Naive B cell (primary cell): ENCODE measurements around the gene OR52E1. TPM values are rescaled to one million over a fixed set of nuclear protein-coding genes. Genes with fewer than 3 reads are reported as not detected.
"Not testable (repeated sequence)": the region's sequence is repeated elsewhere in the genome, so short reads cannot be mapped to it uniquely, and the experiment has no call there.

Source experiments
- ATAC-seq, 2 donors: fragments of 150-1000 bp; cut with Tn5 transposase; 2 replicates each; pipeline ENCODE4 v1.10.0; 2021; ENCODE audit warnings: low read depth in 2 of 2, mild to moderate bottlenecking in 2 of 2, moderate library complexity in 2 of 2
- DNase-seq: peaks from one replicate; pipeline ENCODE4 v3.0.0; 2022
- H3K27ac Mint-ChIP-seq, 6 donors: one replicate each; pipeline ENCODE4 v1.8.0; 2020 to 2022; ENCODE audit warnings: mild to moderate bottlenecking in 6 of 6, mixed read lengths in 6 of 6, moderate library complexity in 5 of 6, inconsistent platforms in 2 of 6
- H3K27me3 Mint-ChIP-seq, 3 donors: one replicate each; pipeline ENCODE4 v1.8.0; 2021 to 2022; ENCODE audit warnings: mixed read lengths in 3 of 3, mild to moderate bottlenecking in 1 of 3
- H3K36me3 Mint-ChIP-seq, 2 donors: one replicate each; pipeline ENCODE4 v1.8.0; 2020 to 2022; ENCODE audit warnings: mixed read lengths in 2 of 2, inconsistent platforms in 1 of 2, mild to moderate bottlenecking in 1 of 2
- H3K4me1 Mint-ChIP-seq, 3 donors: one replicate each; pipeline ENCODE4 v1.8.0; 2020 to 2022; ENCODE audit warnings: mixed read lengths in 3 of 3, inconsistent platforms in 1 of 3, mild to moderate bottlenecking in 1 of 3, moderate library complexity in 1 of 3
- H3K4me3 Mint-ChIP-seq, 8 donors: one replicate each; pipeline ENCODE4 v1.8.0; 2020 to 2022; ENCODE audit warnings: mild to moderate bottlenecking in 8 of 8, mixed read lengths in 8 of 8, moderate library complexity in 8 of 8, inconsistent platforms in 2 of 8
- H3K9me3 Mint-ChIP-seq, 7 donors: one replicate each; pipeline ENCODE4 v1.8.0; 2020 to 2022; ENCODE audit warnings: mixed read lengths in 7 of 7, mild to moderate bottlenecking in 5 of 7, inconsistent platforms in 2 of 7, moderate library complexity in 1 of 7
- polyA plus RNA-seq, 6 donors: library from polyadenylated mRNA; unstranded; fragments of 300-500 nt; fragmentation: Illumina TruSeq; gene quantifications; one replicate each; pipeline ENCODE4 v1.2.3, GENCODE V29; 2021; ENCODE audit warnings: low read depth in 6 of 6

The OR52E1 gene
- not detected for polyA plus RNA-seq

DNA sequence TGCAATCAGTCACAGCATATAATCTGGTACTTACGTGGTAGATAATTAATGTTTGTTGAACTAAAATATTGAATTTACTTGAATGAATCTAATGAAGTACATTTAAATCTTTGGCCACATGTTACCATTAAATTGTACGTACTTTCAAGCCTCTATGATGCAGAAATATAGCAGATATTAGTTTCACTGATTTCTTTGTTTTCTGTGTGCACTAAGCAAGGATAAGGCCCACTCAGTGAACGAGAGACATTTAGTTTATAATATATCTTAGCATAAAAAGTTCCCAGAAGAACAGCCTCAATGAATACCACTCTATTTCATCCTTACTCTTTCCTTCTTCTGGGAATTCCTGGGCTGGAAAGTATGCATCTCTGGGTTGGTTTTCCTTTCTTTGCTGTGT is at the start of gene OR52E1:
OR52E1 (plus strand) TSS at position 301 of the 400 bp plus-strand sequence.
- no peaks in the 10 kb centered on the region for H3K36me3 Mint-ChIP-seq
- peaks cover 0 to 2% (median 0%) of the 10 kb centered on the region in 7 donors for H3K9me3 Mint-ChIP-seq
- no peak within 1 kb of the TSS for H3K4me3 Mint-ChIP-seq
- H3K27ac Mint-ChIP-seq: no peak within 1 kb of the TSS
- ATAC-seq: no peak
- no peak for DNase-seq
- peaks cover 0 to 12% (median 5%) of the 10 kb centered on the region in 3 donors for H3K27me3 Mint-ChIP-seq
- H3K4me1 Mint-ChIP-seq: no peaks in the 10 kb centered on the region

DNA sequence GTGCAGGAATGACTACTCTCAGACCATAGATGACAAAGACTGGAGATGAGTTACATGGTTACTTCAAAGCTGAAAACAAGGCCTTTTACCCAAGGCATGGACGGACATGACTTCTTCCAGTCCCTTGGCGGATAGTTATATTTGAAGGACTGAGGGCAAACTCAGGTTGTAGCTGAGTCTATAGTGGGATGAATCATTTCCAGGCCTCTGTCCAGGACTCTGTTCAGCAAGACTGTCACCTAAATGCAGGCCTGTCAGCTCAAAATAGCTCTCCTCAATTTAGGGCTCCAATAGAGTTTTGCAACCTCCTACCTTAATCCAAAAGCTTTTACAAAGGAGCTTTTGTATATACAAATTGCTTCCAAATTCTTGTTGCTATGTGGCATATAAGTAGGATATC is 47.4 kb upstream of the OR52E1 start:
- DNase-seq (no peak), ATAC-seq (no peak)
- H3K4me1 Mint-ChIP-seq: no peaks in the 10 kb centered on the region
- no peak overlapping the region for H3K27ac Mint-ChIP-seq
- H3K27me3 Mint-ChIP-seq: peaks cover 0 to 16% (median 12%) of the 10 kb centered on the region in 3 donors
- no peak overlapping the region for H3K4me3 Mint-ChIP-seq
- peaks cover 17 to 46% (median 26%) of the 10 kb centered on the region in 7 donors for H3K9me3 Mint-ChIP-seq
- H3K36me3 Mint-ChIP-seq: peaks cover under 1 to 17% of the 10 kb centered on the region in 2 donors

DNA sequence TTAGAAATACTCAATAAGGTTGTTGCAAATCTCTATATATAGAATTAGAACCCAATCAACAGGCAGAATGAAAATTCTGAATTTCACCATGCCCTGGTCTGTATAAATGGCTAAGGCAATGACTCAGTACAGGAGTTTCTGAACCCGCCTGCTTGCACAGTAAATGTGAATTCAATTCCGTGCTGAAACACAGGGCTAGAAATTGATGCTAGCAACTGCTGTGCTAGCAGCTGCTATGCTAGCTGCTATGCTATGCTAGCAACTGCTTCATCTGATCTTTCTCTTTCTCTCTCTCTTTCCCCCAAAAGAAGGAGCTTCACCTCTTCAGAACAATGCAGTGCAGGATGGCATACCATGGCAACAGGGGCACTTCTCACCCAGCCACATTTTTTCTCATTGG is 32.7 kb upstream of the OR52E1 start:
- ATAC-seq (no peak), DNase-seq (no peak)
- Mint-ChIP-seq H3K36me3 (no peaks in the 10 kb centered on the region), H3K27me3 (no peaks in the 10 kb centered on the region), H3K4me3 (no peak overlapping the region), H3K27ac (no peak overlapping the region), H3K9me3 (peaks cover 0 to 1% (median 0%) of the 10 kb centered on the region in 7 donors), H3K4me1 (no peaks in the 10 kb centered on the region)

DNA sequence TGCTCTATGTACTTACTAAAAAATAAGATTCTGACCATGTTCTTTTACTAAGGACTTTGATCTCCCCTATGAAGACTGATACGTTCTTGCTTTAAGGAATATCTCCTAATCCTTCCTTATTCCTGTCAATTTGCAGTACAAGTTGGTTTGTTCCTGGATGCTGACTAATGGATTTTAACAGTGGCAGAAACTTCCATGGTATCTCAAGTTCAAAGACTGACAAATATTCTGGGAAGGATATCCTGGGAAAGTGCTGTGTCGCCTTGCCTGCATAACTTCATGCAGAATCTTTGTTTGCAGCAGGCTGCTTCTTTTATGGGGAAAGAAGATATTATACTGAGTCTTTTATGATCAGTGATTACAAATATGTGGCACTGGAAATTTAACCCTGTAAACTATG is 31.4 kb upstream of the OR52E1 start:
- DNase-seq (no peak), ATAC-seq (no peak)
- Mint-ChIP-seq H3K36me3 (no peaks in the 10 kb centered on the region), H3K4me3 (no peak overlapping the region), H3K4me1 (no peaks in the 10 kb centered on the region), H3K9me3 (peaks cover 0 to 3% (median 0%) of the 10 kb centered on the region in 7 donors), H3K27ac (peak overlapping the region in 1 of 6 donors; percentile 3), H3K27me3 (no peaks in the 10 kb centered on the region)

DNA sequence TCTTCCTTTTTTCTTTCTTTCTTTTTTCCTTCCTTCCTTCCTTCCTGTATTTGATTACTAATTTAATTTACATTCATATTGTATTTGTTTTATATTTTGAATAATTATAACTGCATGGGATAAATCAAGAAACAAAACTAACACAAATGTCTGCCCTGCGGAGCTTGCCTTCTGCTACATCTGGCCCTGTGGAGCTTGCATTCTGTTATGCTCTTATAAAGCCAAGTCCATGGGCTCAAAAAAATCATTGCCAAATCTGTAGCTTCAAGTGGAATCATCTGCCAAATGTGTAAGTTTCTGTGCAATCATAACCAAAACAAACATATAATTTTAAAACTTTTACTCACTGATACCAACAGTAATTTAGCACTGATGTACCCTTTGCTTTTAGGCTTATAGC is 31.0 kb upstream of the OR52E1 start:
- ATAC-seq: no peak
- no peaks in the 10 kb centered on the region for H3K27me3 Mint-ChIP-seq
- H3K27ac Mint-ChIP-seq: no peak overlapping the region
- H3K4me1 Mint-ChIP-seq: no peaks in the 10 kb centered on the region
- peaks cover 0 to 3% (median 0%) of the 10 kb centered on the region in 7 donors for H3K9me3 Mint-ChIP-seq
- no peaks in the 10 kb centered on the region for H3K36me3 Mint-ChIP-seq
- H3K4me3 Mint-ChIP-seq: no peak overlapping the region
- no peak for DNase-seq

DNA sequence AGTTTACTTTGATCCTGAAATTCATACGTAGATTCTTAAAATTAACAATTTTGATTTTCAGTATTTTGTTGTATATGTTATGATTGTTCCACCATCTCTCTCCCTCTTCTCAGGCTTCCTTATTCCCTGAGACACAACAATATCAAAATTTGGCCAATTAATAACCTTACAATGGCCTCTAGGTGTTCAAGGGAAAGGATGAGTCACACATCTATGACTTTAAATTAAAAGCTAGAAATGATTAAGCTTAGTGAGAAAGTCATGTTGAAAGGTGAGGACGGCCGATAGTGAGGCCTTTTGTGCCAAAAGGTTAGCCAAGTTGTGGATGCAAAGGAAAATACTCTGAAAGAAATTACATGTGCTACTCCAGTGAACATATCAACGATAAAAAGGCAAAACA is 28.5 kb upstream of the OR52E1 start:
- Mint-ChIP-seq H3K27me3 (no peaks in the 10 kb centered on the region), H3K4me1 (no peaks in the 10 kb centered on the region), H3K9me3 (peaks cover 0 to 3% (median 0%) of the 10 kb centered on the region in 7 donors), H3K36me3 (no peaks in the 10 kb centered on the region), H3K27ac (no peak overlapping the region), H3K4me3 (no peak overlapping the region)
- ATAC-seq (no peak), DNase-seq (no peak)

DNA sequence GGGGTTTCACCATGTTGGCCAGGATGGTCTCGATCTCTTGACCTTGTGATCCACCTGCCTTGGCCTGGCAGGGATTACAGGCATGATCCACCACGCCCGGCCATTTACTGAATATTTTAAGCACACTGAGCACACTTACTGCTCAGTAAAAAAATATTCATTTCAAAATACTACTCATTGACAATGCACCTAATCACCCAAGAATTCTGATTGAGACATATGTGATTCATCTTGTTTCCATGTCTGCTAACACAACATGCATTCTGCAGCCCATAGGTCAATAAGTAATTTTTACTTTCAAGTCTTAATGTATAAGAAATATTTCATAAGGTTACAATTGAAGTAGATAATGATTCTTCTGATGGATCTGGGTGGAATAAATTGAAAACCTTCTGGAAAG is 27.3 kb upstream of the OR52E1 start:
- Mint-ChIP-seq H3K4me1 (no peaks in the 10 kb centered on the region), H3K27me3 (no peaks in the 10 kb centered on the region), H3K4me3 (no peak overlapping the region), H3K9me3 (peaks cover 0 to 3% (median 0%) of the 10 kb centered on the region in 7 donors), H3K27ac (no peak overlapping the region), H3K36me3 (no peaks in the 10 kb centered on the region)
- DNase-seq (no peak), ATAC-seq (no peak)

DNA sequence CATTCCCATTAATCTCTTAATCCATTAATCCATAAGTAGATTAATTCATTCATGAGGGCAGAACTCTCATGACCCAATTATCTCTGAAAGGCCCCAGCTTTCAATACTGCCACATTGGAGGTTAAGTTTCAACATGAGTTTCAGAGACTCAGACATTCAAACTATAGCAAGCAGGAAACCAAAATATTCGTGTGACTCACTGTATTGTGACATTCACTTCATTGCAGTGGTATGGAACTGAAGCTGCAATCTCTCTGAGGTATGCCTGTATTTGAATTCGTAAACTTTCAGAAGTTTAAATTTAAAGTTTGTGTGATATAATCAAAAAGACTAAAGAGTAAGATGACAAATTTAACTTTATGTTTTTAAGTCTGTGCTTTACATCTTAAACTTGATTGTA is 26.0 kb upstream of the OR52E1 start:
- Mint-ChIP-seq H3K27me3 (no peaks in the 10 kb centered on the region), H3K4me1 (no peaks in the 10 kb centered on the region), H3K9me3 (peaks cover 0 to 3% (median 0%) of the 10 kb centered on the region in 7 donors), H3K4me3 (no peak overlapping the region), H3K36me3 (no peaks in the 10 kb centered on the region), H3K27ac (no peak overlapping the region)
- DNase-seq: no peak
- ATAC-seq: no peak

DNA sequence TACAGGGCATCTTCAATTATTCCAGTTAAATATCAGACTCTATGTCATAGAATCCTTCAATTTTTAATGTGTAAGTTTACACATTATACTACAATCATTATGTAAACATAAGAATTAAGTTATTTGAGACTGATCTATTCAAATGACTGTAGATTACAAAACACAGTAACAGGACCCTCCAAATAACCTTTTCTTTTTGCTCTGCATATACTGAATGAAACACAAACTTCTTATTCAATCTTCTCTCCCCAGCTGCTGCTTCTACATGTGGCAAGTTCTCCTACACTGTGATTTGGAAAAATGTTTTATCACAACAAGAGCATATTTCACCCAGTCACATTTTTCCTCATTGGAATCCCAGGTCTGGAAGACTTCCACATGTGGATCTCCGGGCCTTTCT is 23.1 kb upstream of the OR52E1 start, which contains the start of gene OR52J3:
OR52J3 (plus strand) TSS at position 301 of the 400 bp plus-strand sequence; CDS start at position 301, 0 bp downstream.
- peaks cover 0 to 3% (median 0%) of the 10 kb centered on the region in 7 donors for H3K9me3 Mint-ChIP-seq
- no peak within 1 kb of the TSS for H3K4me3 Mint-ChIP-seq
- H3K27ac Mint-ChIP-seq: peak within 1 kb of the TSS in 1 of 6 donors; percentile 31
- H3K4me1 Mint-ChIP-seq: no peaks in the 10 kb centered on the region
- H3K27me3 Mint-ChIP-seq: no peaks in the 10 kb centered on the region
- no peak for ATAC-seq
- H3K36me3 Mint-ChIP-seq: no peaks in the 10 kb centered on the region
- no peak for DNase-seq

DNA sequence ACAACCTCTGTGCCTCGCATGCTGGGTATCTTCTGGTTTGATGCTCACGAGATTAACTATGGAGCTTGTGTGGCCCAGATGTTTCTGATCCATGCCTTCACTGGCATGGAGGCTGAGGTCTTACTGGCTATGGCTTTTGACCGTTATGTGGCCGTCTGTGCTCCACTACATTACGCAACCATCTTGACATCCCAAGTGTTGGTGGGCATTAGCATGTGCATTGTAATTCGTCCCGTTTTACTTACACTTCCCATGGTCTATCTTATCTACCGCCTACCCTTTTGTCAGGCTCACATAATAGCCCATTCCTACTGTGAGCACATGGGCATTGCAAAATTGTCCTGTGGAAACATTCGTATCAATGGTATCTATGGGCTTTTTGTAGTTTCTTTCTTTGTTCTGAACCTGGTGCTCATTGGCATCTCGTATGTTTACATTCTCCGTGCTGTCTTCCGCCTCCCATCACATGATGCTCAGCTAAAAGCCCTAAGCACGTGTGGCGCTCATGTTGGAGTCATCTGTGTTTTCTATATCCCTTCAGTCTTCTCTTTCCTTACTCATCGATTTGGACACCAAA is 22.5 kb upstream of the OR52E1 start:
- Mint-ChIP-seq H3K27ac (peak overlapping the region in 1 of 6 donors; percentile 31), H3K27me3 (no peaks in the 10 kb centered on the region), H3K9me3 (peaks cover 0 to 3% (median 0%) of the 10 kb centered on the region in 7 donors), H3K4me3 (no peak overlapping the region), H3K4me1 (no peaks in the 10 kb centered on the region), H3K36me3 (no peaks in the 10 kb centered on the region)
- DNase-seq (no peak), ATAC-seq (no peak)

DNA sequence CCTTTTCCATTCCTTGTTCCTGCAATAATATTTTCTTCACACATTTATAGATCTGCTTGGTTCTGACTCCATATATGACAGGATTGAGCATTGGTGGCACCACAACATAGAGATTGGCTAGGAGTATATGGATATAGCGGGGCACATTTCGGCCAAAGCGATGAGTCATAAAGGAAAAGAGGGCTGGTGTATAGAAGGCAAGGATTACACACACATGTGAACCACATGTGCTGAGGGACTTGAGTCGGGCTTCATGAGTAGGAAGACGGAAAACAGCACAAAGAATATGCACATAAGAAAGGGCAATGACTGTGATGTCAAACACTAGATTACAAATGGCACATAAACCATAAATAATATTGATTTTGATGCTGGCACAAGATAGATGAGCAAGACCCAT is 10.7 kb upstream of the OR52E1 start:
- H3K36me3 Mint-ChIP-seq, H3K4me1 Mint-ChIP-seq, H3K9me3 Mint-ChIP-seq, H3K27me3 Mint-ChIP-seq, DNase-seq, H3K4me3 Mint-ChIP-seq, H3K27ac Mint-ChIP-seq, ATAC-seq: not testable (repeated sequence)

DNA sequence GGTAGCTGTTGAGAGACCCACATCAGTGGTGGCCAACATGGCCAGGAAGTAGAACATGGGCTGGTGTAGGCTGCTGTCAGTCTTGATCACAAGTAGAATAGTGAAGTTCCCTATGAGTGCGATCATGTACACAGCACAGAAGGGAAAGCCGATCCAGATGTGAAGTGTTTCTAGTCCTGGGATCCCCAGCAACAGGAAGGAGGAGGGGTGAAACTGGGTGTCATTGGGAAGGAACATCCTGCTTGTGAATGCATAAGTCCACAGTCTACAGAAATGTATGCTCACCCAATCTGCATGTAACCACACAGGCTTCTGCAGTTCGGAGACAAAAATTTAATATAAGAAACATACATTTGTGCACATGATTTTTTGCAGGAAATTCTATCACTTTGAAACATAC is 10.0 kb upstream of the OR52E1 start, which contains the start of gene OR52E2:
OR52E2 (minus strand) TSS at position 237 of the 400 bp plus-strand sequence; CDS start at position 237, 0 bp downstream.
- no peak for DNase-seq
- Mint-ChIP-seq H3K27me3 (peaks cover 0 to 15% (median under 1%) of the 10 kb centered on the region in 3 donors), H3K9me3 (peaks cover 0 to 6% (median 0%) of the 10 kb centered on the region in 7 donors), H3K27ac (no peak within 1 kb of the TSS), H3K4me1 (no peaks in the 10 kb centered on the region), H3K4me3 (no peak within 1 kb of the TSS), H3K36me3 (no peaks in the 10 kb centered on the region)
- ATAC-seq: no peak

DNA sequence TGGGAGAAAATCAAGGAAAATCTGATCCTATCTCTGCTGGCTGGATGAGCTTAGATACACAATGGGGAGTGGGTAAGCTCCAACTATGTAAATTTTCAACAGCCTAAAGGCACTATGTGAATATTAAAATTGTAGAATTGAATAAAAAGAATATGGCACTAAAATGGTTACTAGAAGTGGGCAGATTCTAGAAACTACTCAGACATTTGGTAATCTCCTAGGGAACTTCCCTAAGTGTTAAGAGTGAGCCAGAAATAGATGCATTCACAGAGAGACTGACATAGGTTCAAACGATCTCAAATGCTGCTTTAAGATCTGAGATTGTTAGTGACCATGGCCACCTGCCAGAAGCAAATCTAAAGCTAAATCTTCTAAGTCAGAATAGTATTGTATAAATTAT is 4.3 kb upstream of the OR52E1 start:
- H3K27me3 Mint-ChIP-seq: peaks cover 0 to 14% (median 5%) of the 10 kb centered on the region in 3 donors
- H3K9me3 Mint-ChIP-seq: peaks cover 0 to 2% (median 0%) of the 10 kb centered on the region in 7 donors
- DNase-seq: no peak
- H3K4me1 Mint-ChIP-seq: no peaks in the 10 kb centered on the region
- H3K27ac Mint-ChIP-seq: no peak overlapping the region
- H3K4me3 Mint-ChIP-seq: no peak overlapping the region
- H3K36me3 Mint-ChIP-seq: no peaks in the 10 kb centered on the region
- no peak for ATAC-seq

DNA sequence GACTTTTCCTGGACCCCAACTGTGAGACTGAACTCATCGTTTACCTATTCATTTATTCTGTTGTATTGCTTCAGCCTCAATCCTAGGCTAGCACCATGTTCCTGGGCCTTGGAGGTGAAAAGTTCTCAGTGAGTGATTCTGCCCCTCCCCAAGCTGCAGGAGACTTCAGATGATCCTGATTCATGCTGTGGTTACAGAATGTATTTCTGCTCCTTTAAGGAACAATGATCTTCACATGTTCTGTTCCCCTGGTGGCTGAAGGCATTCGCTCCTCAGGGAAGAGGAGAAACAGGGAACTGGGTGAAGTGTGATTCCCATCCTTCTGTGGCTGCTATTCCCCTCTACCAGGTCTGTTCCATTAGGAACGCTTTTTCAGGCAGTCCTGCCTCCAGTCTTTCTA is 2.4 kb downstream of the OR52E1 start:
- ATAC-seq (no peak), DNase-seq (no peak)
- Mint-ChIP-seq H3K4me1 (no peaks in the 10 kb centered on the region), H3K36me3 (no peaks in the 10 kb centered on the region), H3K4me3 (no peak overlapping the region), H3K9me3 (peaks cover 0 to 4% (median 0%) of the 10 kb centered on the region in 7 donors), H3K27ac (no peak overlapping the region), H3K27me3 (peaks cover 9 to 11% (median 10%) of the 10 kb centered on the region in 3 donors)
